Coronary artery (tissue), 2 donors: ENCODE measurements around the gene AGBL1.

Experiments
- DNase-seq: peaks from one replicate; pipeline ENCODE4 v3.0.0-alpha.2; 2017; ENCODE audit warnings: low spot score
- H3K27ac ChIP-seq, 2 donors: fragments of 200-600 bp; sonication (generic); one replicate each; pipeline ENCODE4 v1.5.1; 2016 to 2019
- H3K4me3 ChIP-seq: fragments of 200-600 bp; sonication (generic); 2 replicates; pipeline ENCODE4 v1.5.1; 2016; ENCODE audit warnings: mild to moderate bottlenecking, moderate library complexity
- CTCF ChIP-seq: fragments of 200-600 bp; sonication (generic); IDR thresholded peaks from one replicate; pipeline ENCODE4 v1.5.1; 2019; ENCODE audit warnings: antibody characterized with exemption

Gene AGBL1

GRCh38 chr15:86082619-86083380 lies 3.1 kb downstream of the AGBL1 start:
- H3K4me3 ChIP-seq = no peak overlapping the region
- TF ChIP-seq CTCF = no peak
- H3K27ac ChIP-seq = no peak overlapping the region
- no peak for DNase-seq

- TF ChIP-seq CTCF = no peak
- no peak overlapping the region for H3K4me3 ChIP-seq
- no peak overlapping the region for H3K27ac ChIP-seq
- no peak for DNase-seq
Measured at GRCh38 chr15:86087808-86088207, 8.1 kb downstream of the AGBL1 start.

- TF ChIP-seq CTCF = no peak
- no peak for DNase-seq
- Histone ChIP-seq H3K4me3 (no peak overlapping the region), H3K27ac (no peak overlapping the region)
Measured at GRCh38 chr15:86089422-86089821, 9.8 kb downstream of the AGBL1 start.

- no peak overlapping the region for H3K27ac ChIP-seq
- DNase-seq = no peak
- no peak for TF ChIP-seq CTCF
- H3K4me3 ChIP-seq = no peak overlapping the region
Measured at GRCh38 chr15:86101818-86102217, 22.1 kb downstream of the AGBL1 start.

GRCh38 chr15:86103825-86104224 lies 24.2 kb downstream of the AGBL1 start:
- no peak for TF ChIP-seq CTCF
- no peak overlapping the region for H3K27ac ChIP-seq
- no peak for DNase-seq
- H3K4me3 ChIP-seq = no peak overlapping the region

- no peak for DNase-seq
- no peak overlapping the region for H3K4me3 ChIP-seq
- H3K27ac ChIP-seq = no peak overlapping the region
- no peak for TF ChIP-seq CTCF
Measured at GRCh38 chr15:86106306-86106705, 26.6 kb downstream of the AGBL1 start.

GRCh38 chr15:86115145-86115801 lies 35.6 kb downstream of the AGBL1 start:
- no peak overlapping the region for H3K4me3 ChIP-seq
- no peak for DNase-seq
- no peak for TF ChIP-seq CTCF
- H3K27ac ChIP-seq = no peak overlapping the region
